Stimulated activated CD4-positive, alpha-beta T cell treated with anti-CD3 and anti-CD28 coated beads, Interleukin-1b, Interleukin-23, amount 100 ng/mL, for 4 hours (primary cell): ENCODE measurements around the gene MYRF.
A peak's percentile ranks its signal among the peaks of the same experiment; 100 is the strongest.

Source experiments
- DNase-seq, 2 donors: peaks; one replicate each; pipeline ENCODE4 v3.0.0-alpha.2; 2020; ENCODE audit warnings: low read depth in 2 of 2

The MYRF gene

GRCh38 chr11:61793829-61794204 lies 41.4 kb downstream of the MYRF start:
- DNase-seq, result no peak

- DNase-seq, result no peak
Observed at GRCh38 chr11:61794579-61794978, 42.1 kb downstream of the MYRF start.

GRCh38 chr11:61795459-61795858 lies 43.0 kb downstream of the MYRF start:
- no peak for DNase-seq

GRCh38 chr11:61795876-61796526 lies 43.6 kb downstream of the MYRF start:
- DNase-seq, result no peak

- DNase-seq, result peak; percentile 38 to 62
Observed at GRCh38 chr11:61797263-61797944, 45.0 kb downstream of the MYRF start.

GRCh38 chr11:61799665-61800284 lies 47.3 kb downstream of the MYRF start:
- DNase-seq, result no peak

GRCh38 chr11:61800331-61801281 lies 48.2 kb downstream of the MYRF start:
- no peak for DNase-seq

- DNase-seq, result no peak
Observed at GRCh38 chr11:61802605-61803004, 50.2 kb downstream of the MYRF start.

- DNase-seq, result no peak
Observed at GRCh38 chr11:61803889-61804647, 51.6 kb downstream of the MYRF start.

GRCh38 chr11:61805146-61805545 lies 52.7 kb downstream of the MYRF start:
- DNase-seq, result no peak

- DNase-seq, result no peak
Observed at GRCh38 chr11:61806785-61807184, 54.3 kb downstream of the MYRF start.

GRCh38 chr11:61810671-61811175 lies 58.3 kb downstream of the MYRF start:
- no peak for DNase-seq

GRCh38 chr11:61811831-61812230 lies 59.4 kb downstream of the MYRF start:
- no peak for DNase-seq

- no peak for DNase-seq
Observed at GRCh38 chr11:61812736-61813411, 60.4 kb downstream of the MYRF start.

- DNase-seq, result no peak
Observed at GRCh38 chr11:61814247-61814957, 62.0 kb downstream of the MYRF start.

- peak in 1 of 2 donors; percentile 37 for DNase-seq
Observed at GRCh38 chr11:61814958-61815789, 62.7 kb downstream of the MYRF start.

- DNase-seq, result peak; percentile 42 to 46
Observed at GRCh38 chr11:61815790-61816735, 63.6 kb downstream of the MYRF start.
